PC-9 (cell line): ENCODE measurements around the gene OR1S2. TPM values are rescaled to one million over a fixed set of nuclear protein-coding genes. Genes with fewer than 3 reads are reported as not detected.

Experiments used
- Bru-seq: library from RNA; stranded (reverse); fragments of 400-500 nt; gene quantifications from one replicate; lab custom pipeline; 2021; lab: Mats Ljungman, UMichigan
- BruChase-seq, 2 experiments: library from RNA; stranded (reverse); fragments of 400-500 nt; gene quantifications; one replicate each; lab custom pipeline; 2021; lab: Mats Ljungman, UMichigan
- BruUV-seq: library from RNA; stranded (reverse); fragments of 400-500 nt; replicated peaks from 2 replicates; lab custom pipeline; 2021; lab: Mats Ljungman, UMichigan
- CTCF ChIA-PET: fragments of 300-600 bp; sonication (Branson Sonifier 250); formaldehyde crosslinking; loops from one replicate; lab custom pipeline; 2022; ENCODE audit warnings: antibody characterized with exemption; lab: Charles Lee
- POLR2A ChIA-PET: fragments of 300-600 bp; sonication (Branson Sonifier 250); formaldehyde crosslinking; loops from one replicate; lab custom pipeline; 2022; ENCODE audit warnings: antibody characterized with exemption; ENCODE audit not compliant: unreplicated experiment; lab: Charles Lee
- DNase-seq, 2 experiments: peaks; one replicate each; pipeline versions ENCODE4 v3.0.0 to v3.0.0-alpha.2; 2015 to 2022; ENCODE audit warnings: mixed read lengths in 1 of 2
- H2AFZ ChIP-seq: fragments of 200-600 bp; sonication (generic); 2 replicates; pipeline ENCODE4 v1.8.1; 2017; ENCODE audit warnings: antibody characterized with exemption
- H3F3A ChIP-seq: fragments of 200-600 bp; sonication (generic); 2 replicates; pipeline ENCODE4 v1.8.1; 2017; ENCODE audit warnings: antibody characterized with exemption, mild to moderate bottlenecking, low read depth; ENCODE audit not compliant: insufficient read depth
- H3K27ac ChIP-seq: fragments of 200-600 bp; sonication (generic); 2 replicates; pipeline ENCODE4 v1.6.1; 2016; ENCODE audit warnings: mixed run types
- H3K27me3 ChIP-seq: fragments of 200-600 bp; sonication (generic); 2 replicates; pipeline ENCODE4 v1.6.1; 2016; ENCODE audit warnings: low read depth, mixed run types; ENCODE audit not compliant: insufficient read depth
- H3K36me3 ChIP-seq: fragments of 200-600 bp; sonication (generic); 2 replicates; pipeline ENCODE4 v1.6.1; 2016; ENCODE audit warnings: low read depth, mixed run types
- H3K4me1 ChIP-seq: fragments of 200-600 bp; sonication (generic); replicated peaks from 2 replicates; pipeline ENCODE4 v1.6.1; 2016; ENCODE audit warnings: mixed run types; ENCODE audit not compliant: insufficient read depth
- H3K4me2 ChIP-seq: fragments of 200-600 bp; sonication (generic); 2 replicates; pipeline ENCODE4 v1.6.1; 2017; ENCODE audit warnings: mixed run types
- H3K4me3 ChIP-seq: fragments of 200-600 bp; sonication (generic); 2 replicates; pipeline ENCODE4 v1.6.1; 2016; ENCODE audit warnings: mixed run types
- H3K79me2 ChIP-seq: fragments of 200-600 bp; sonication (generic); 2 replicates; pipeline ENCODE4 v1.6.1; 2017; ENCODE audit warnings: low read depth, mixed run types
- H3K9me2 ChIP-seq: fragments of 200-600 bp; sonication (generic); 2 replicates; pipeline ENCODE4 v1.8.1; 2017; ENCODE audit warnings: mild to moderate bottlenecking; ENCODE audit not compliant: insufficient read depth
- H3K9me3 ChIP-seq: fragments of 200-600 bp; sonication (generic); 2 replicates; pipeline ENCODE4 v1.8.1; 2016; ENCODE audit warnings: low read depth; ENCODE audit not compliant: insufficient read depth
- H4K20me1 ChIP-seq: fragments of 200-600 bp; sonication (generic); 2 replicates; pipeline ENCODE4 v1.8.1; 2017; ENCODE audit not compliant: insufficient read depth
- CTCF ChIP-seq: fragments of 200-600 bp; sonication (generic); conservative IDR thresholded peaks from 2 replicates; pipeline ENCODE4 v1.6.1; 2017; ENCODE audit warnings: mixed run types, antibody characterized with exemption, mild to moderate bottlenecking, moderate library complexity
- EZH2 ChIP-seq: fragments of 200-600 bp; sonication (generic); IDR thresholded peaks from 2 replicates; pipeline ENCODE4 v1.8.0; 2017; ENCODE audit warnings: antibody characterized with exemption, low read depth
- intact Hi-C: fragments of 100-400 bp; cut with micrococcal nuclease; formaldehyde crosslinking; loops from one replicate; pipeline ENCODE4 v1.10.0; 2022; ENCODE audit not compliant: unreplicated experiment
- long read RNA-seq: library from polyadenylated mRNA; stranded (forward); transcript quantifications from one replicate; pipeline ENCODE4 v2.0.0, GENCODE V29; 2022
- total RNA-seq: library from RNA; stranded (reverse); gene quantifications from 2 replicates; pipeline ENCODE4 v1.2.3, GENCODE V29; 2021

Gene OR1S2
- not detected in 2 replicates for total RNA-seq
- not detected for Bru-seq, nascent RNA
- not detected for BruChase-seq, experiment 1, labeled RNA remaining after a 2-hour chase
- BruChase-seq, experiment 2, labeled RNA remaining after a 6-hour chase = not detected
- long read RNA-seq = 0 reads

GRCh38 chr11:58204042-58204441 lies at the start of gene OR1S2:
Gene OR1S2 (minus strand): TSS chr11:58204142. CDS start chr11:58204142, 0 bp downstream.
- ChIA-PET CTCF (no interaction called here), POLR2A (no interaction called here)
- TF ChIP-seq CTCF (no peak), EZH2 (no peak)
- no TSS peak for BruUV-seq
- no peaks in the 10 kb centered on the region for H3K27me3 ChIP-seq
- H3K4me1 ChIP-seq = no peaks in the 10 kb centered on the region
- H3K4me2 ChIP-seq = no peak within 1 kb of the TSS
- no peaks in the 10 kb centered on the region for H3K9me3 ChIP-seq
- no peak within 1 kb of the TSS for H3K27ac ChIP-seq
- H3K79me2 ChIP-seq = no peaks in the 10 kb centered on the region
- H3F3A ChIP-seq = no peaks in the 10 kb centered on the region
- no peak within 1 kb of the TSS for H3K4me3 ChIP-seq
- H3K9me2 ChIP-seq = no peaks in the 10 kb centered on the region
- no peak for DNase-seq
- no peak within 1 kb of the TSS for H2AFZ ChIP-seq
- intact Hi-C loops = no loop called here
- H3K36me3 ChIP-seq = no peaks in the 10 kb centered on the region
- no peaks in the 10 kb centered on the region for H4K20me1 ChIP-seq

- Histone ChIP-seq H3K27me3 (no peaks in the 10 kb centered on the region), H3K27ac (no peak overlapping the region), H4K20me1 (no peaks in the 10 kb centered on the region), H2AFZ (no peak overlapping the region), H3F3A (no peaks in the 10 kb centered on the region), H3K36me3 (no peaks in the 10 kb centered on the region), H3K79me2 (no peaks in the 10 kb centered on the region), H3K9me2 (no peaks in the 10 kb centered on the region; the same call in 1 of the 2 replicates), H3K4me3 (no peak overlapping the region), H3K4me1 (no peaks in the 10 kb centered on the region), H3K4me2 (no peak overlapping the region), H3K9me3 (no peaks in the 10 kb centered on the region)
- CTCF ChIA-PET = no interaction called here
- intact Hi-C loops = no loop called here
- DNase-seq = no peak
- no TSS peak for BruUV-seq
- TF ChIP-seq EZH2 (no peak), CTCF (no peak)
- POLR2A ChIA-PET = no interaction called here
Observed at GRCh38 chr11:58243954-58244353, 40.0 kb upstream of the OR1S2 start.

GRCh38 chr11:58227956-58228615 lies 24.1 kb upstream of the OR1S2 start:
- intact Hi-C loops = no loop called here
- TF ChIP-seq EZH2 = no peak
- TF ChIP-seq CTCF = no peak
- H3K4me2 ChIP-seq = no peak overlapping the region
- H3K36me3 ChIP-seq = no peaks in the 10 kb centered on the region
- no peaks in the 10 kb centered on the region for H3K9me2 ChIP-seq
- no peaks in the 10 kb centered on the region for H3F3A ChIP-seq
- no peak overlapping the region for H3K4me3 ChIP-seq
- H3K79me2 ChIP-seq = no peaks in the 10 kb centered on the region
- H2AFZ ChIP-seq = no peak overlapping the region
- no peaks in the 10 kb centered on the region for H3K9me3 ChIP-seq
- H3K4me1 ChIP-seq = no peaks in the 10 kb centered on the region
- H4K20me1 ChIP-seq = no peaks in the 10 kb centered on the region
- H3K27ac ChIP-seq = no peak overlapping the region
- CTCF ChIA-PET = no interaction called here
- no TSS peak for BruUV-seq
- POLR2A ChIA-PET = interaction anchor here (0.6 kb wide), 1 partner anchor 58 kb away, joined by 5 read pairs; no protein-coding TSS in a partner anchor
- DNase-seq = no peak
- no peaks in the 10 kb centered on the region for H3K27me3 ChIP-seq
